CD4-positive, alpha-beta T cell (primary cell): ENCODE measurements around the gene ASCC3. TPM values are rescaled to one million over a fixed set of nuclear protein-coding genes. Genes with fewer than 3 reads are reported as not detected.

Source experiments
- ATAC-seq: fragments of 200-7000 bp; cut with Tn5 transposase; one replicate; pipeline ENCODE4 v1.10.0; 2022; ENCODE audit warnings: mild to moderate bottlenecking; ENCODE audit not compliant: poor library complexity
- CTCF ChIA-PET: fragments of 350-600 bp; sonication (Branson Sonifier 250); formaldehyde crosslinking; loops from one replicate; lab custom pipeline; 2021; ENCODE audit warnings: antibody characterized with exemption, inconsistent platforms; lab: Charles Lee
- POLR2A ChIA-PET: fragments of 350-600 bp; sonication (Branson Sonifier 250); formaldehyde crosslinking; loops from one replicate; lab custom pipeline; 2021; ENCODE audit warnings: antibody characterized with exemption, inconsistent platforms; lab: Charles Lee
- DNase-seq, 14 experiments: peaks; one replicate each; pipeline ENCODE4 v3.0.0-alpha.2; 2013 to 2020; ENCODE audit warnings: mixed read lengths in 2 of 14
- H3K27ac ChIP-seq, 2 donors: one replicate each; pipeline versions ENCODE4 v1.5.1 to v1.7.0; 2013; ENCODE audit warnings: low read length in 2 of 2, low read depth in 1 of 2, mild to moderate bottlenecking in 1 of 2
- H3K27me3 ChIP-seq, 2 experiments: 1 replicate in 1 of 2; 2 replicates in 1 of 2; pipeline versions ENCODE4 v1.6.1 to v1.7.0; 2013; ENCODE audit warnings: low read length in 2 of 2, control low read depth in 1 of 2, mild to moderate bottlenecking in 1 of 2, moderate library complexity in 1 of 2; ENCODE audit not compliant: insufficient read depth in 2 of 2, control insufficient read depth in 1 of 2
- H3K36me3 ChIP-seq: one replicate; pipeline ENCODE4 v1.6.1; 2013; ENCODE audit warnings: low read length, control low read depth; ENCODE audit not compliant: insufficient read depth
- H3K4me1 ChIP-seq: one replicate; pipeline ENCODE4 v1.6.1; 2013; ENCODE audit warnings: low read length, control low read depth; ENCODE audit not compliant: insufficient read depth
- H3K4me3 ChIP-seq: one replicate; pipeline ENCODE4 v1.5.1; 2013; ENCODE audit warnings: mild to moderate bottlenecking, low read length, moderate library complexity
- H3K9me3 ChIP-seq, 2 experiments: 1 replicate in 1 of 2; 2 replicates in 1 of 2; pipeline versions ENCODE4 v1.6.1 to v1.7.0; 2013; ENCODE audit warnings: low read length in 2 of 2, mild to moderate bottlenecking in 2 of 2, control low read depth in 1 of 2, moderate library complexity in 1 of 2; ENCODE audit not compliant: control insufficient read depth in 1 of 2, insufficient read depth in 1 of 2
- H3K27ac Mint-ChIP-seq: one replicate; pipeline ENCODE4 v1.8.0; 2020; ENCODE audit warnings: mixed read lengths
- H3K27me3 Mint-ChIP-seq: one replicate; pipeline ENCODE4 v1.8.0; 2021; ENCODE audit warnings: mixed read lengths
- H3K36me3 Mint-ChIP-seq: one replicate; pipeline ENCODE4 v1.8.0; 2021; ENCODE audit warnings: low read depth, mixed read lengths
- H3K4me1 Mint-ChIP-seq: one replicate; pipeline ENCODE4 v1.8.0; 2021; ENCODE audit warnings: low read depth, mixed read lengths
- H3K4me3 Mint-ChIP-seq: one replicate; pipeline ENCODE4 v1.8.0; 2020; ENCODE audit warnings: mild to moderate bottlenecking, mixed read lengths
- H3K9me3 Mint-ChIP-seq: one replicate; pipeline ENCODE4 v1.8.0; 2020; ENCODE audit warnings: mixed read lengths
- intact Hi-C, 2 experiments: fragments of 100-400 bp; cut with DNase I in 1 of 2; cut with micrococcal nuclease in 1 of 2; formaldehyde crosslinking; loops; one replicate each; pipeline versions ENCODE4 v1.15.1 to v1.9.0; 2023 to 2025; cut with DNase I, micrococcal nuclease
- total RNA-seq, 174 experiments: library from RNA in 2 of 174; stranded (reverse) in 2 of 174; gene quantifications; one replicate each; pipeline ENCODE4 v1.2.3 and lab custom pipeline; 2021 to 2026
- TF ChIP-seq, protein P1 (sequence below): fragments of 200-600 bp; IDR thresholded peaks from one replicate; pipeline ENCODE4 v1.8.0; 2022; ENCODE audit warnings: antibody characterized with exemption, mild to moderate bottlenecking

The ASCC3 gene
- total RNA-seq, 2 experiments from 2014 or later = 28.9 to 30.4 TPM

DNA sequence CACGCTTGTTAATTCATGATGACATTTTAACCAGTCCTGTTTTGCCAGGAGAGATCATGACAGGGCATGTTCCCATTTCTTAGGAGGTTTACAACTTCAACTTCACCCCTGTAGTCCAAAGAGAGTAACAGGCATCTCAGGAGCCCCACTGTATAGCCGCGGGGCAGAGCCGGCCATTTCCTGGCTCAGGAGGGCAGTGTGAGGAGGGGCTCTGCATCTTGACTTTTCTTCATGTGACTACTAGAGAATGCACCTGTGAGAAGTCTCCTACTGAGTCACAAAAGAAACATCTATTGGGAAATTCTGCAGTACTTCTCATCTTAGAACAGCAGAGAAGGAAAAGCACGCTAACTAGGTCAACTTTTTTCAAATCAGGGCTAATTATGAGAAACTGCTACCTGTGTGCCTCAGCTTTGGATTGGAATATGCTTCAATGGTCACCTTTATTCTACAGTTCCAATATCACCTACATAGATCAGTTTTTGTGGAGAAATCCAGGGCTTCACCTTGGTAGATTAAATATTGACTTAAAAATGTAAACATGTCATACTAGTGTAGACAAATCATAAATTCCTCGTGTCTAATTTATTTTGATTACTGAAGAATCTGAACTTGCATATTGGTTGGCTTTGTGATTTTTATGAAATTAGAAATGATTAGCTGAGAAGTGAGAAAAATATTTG is 387.8 kb downstream of the ASCC3 start:
- Histone ChIP-seq H3K27me3 (peaks cover 5 to 8% of the 10 kb centered on the region in 2 experiments), H3K9me3 (no peaks in the 10 kb centered on the region), H3K4me3 (no peak overlapping the region), H3K27ac (no peak overlapping the region), H3K36me3 (no peaks in the 10 kb centered on the region), H3K4me1 (no peaks in the 10 kb centered on the region)
- no peak overlapping the region for H3K27ac Mint-ChIP-seq
- POLR2A ChIA-PET = no interaction called here
- intact Hi-C loops = no loop called here
- peaks cover 5% of the 10 kb centered on the region for H3K9me3 Mint-ChIP-seq
- H3K4me1 Mint-ChIP-seq = no peaks in the 10 kb centered on the region
- TF ChIP-seq, protein P1, sequence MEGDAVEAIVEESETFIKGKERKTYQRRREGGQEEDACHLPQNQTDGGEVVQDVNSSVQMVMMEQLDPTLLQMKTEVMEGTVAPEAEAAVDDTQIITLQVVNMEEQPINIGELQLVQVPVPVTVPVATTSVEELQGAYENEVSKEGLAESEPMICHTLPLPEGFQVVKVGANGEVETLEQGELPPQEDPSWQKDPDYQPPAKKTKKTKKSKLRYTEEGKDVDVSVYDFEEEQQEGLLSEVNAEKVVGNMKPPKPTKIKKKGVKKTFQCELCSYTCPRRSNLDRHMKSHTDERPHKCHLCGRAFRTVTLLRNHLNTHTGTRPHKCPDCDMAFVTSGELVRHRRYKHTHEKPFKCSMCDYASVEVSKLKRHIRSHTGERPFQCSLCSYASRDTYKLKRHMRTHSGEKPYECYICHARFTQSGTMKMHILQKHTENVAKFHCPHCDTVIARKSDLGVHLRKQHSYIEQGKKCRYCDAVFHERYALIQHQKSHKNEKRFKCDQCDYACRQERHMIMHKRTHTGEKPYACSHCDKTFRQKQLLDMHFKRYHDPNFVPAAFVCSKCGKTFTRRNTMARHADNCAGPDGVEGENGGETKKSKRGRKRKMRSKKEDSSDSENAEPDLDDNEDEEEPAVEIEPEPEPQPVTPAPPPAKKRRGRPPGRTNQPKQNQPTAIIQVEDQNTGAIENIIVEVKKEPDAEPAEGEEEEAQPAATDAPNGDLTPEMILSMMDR = no peak
- peaks cover 53% of the 10 kb centered on the region for H3K27me3 Mint-ChIP-seq
- CTCF ChIA-PET = no interaction called here
- no peaks in the 10 kb centered on the region for H3K36me3 Mint-ChIP-seq
- ATAC-seq (no peak), DNase-seq (no peak)
- no peak overlapping the region for H3K4me3 Mint-ChIP-seq

DNA sequence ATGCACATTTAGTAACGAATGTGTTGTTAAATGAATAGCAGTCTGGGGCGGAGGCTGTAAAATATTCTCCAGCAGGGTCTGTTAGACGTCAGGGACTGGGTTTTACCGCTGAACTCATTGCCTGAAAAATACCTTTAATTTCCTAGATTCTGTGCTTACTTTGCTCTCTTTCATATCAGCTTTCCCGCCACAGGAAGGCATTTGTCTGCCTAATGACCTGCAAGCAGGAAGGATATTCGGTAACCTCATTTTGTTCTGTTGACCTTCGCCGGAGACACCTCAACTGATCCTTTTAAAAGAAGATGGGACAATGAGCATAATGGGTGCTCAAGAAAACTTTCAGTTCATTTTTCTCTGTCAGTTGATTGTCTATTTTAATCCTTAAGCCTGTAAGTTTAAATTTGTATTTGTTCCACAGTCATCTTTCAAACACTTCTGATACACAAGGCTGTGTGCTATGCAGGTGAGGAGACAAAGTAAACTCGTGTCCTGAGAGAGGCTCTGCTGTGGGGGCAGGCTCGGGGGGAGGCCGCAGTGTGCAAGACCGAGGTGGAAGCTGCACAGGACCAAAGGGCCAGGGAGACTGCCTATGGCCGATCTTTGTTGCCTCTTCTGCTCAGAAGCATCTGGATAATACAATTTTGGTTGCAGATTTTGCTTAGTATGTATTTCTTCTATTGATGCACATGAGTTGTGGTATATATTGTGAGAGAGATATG is 389.0 kb downstream of the ASCC3 start:
- ATAC-seq (no peak), DNase-seq (no peak)
- peaks cover 5 to 12% of the 10 kb centered on the region in 2 experiments for H3K27me3 ChIP-seq
- H3K36me3 Mint-ChIP-seq = no peaks in the 10 kb centered on the region
- H3K27me3 Mint-ChIP-seq = peaks cover 53% of the 10 kb centered on the region
- no peaks in the 10 kb centered on the region for H3K4me1 Mint-ChIP-seq
- intact Hi-C loops = no loop called here
- no peaks in the 10 kb centered on the region for H3K9me3 ChIP-seq
- no peak overlapping the region for H3K4me3 Mint-ChIP-seq
- H3K4me3 ChIP-seq = no peak overlapping the region
- H3K27ac ChIP-seq = no peak overlapping the region
- H3K27ac Mint-ChIP-seq = no peak overlapping the region
- H3K36me3 ChIP-seq = no peaks in the 10 kb centered on the region
- H3K9me3 Mint-ChIP-seq = peaks cover 5% of the 10 kb centered on the region
- H3K4me1 ChIP-seq = no peaks in the 10 kb centered on the region
- POLR2A ChIA-PET = no interaction called here
- TF ChIP-seq, protein P1 = no peak
- CTCF ChIA-PET = no interaction called here

DNA sequence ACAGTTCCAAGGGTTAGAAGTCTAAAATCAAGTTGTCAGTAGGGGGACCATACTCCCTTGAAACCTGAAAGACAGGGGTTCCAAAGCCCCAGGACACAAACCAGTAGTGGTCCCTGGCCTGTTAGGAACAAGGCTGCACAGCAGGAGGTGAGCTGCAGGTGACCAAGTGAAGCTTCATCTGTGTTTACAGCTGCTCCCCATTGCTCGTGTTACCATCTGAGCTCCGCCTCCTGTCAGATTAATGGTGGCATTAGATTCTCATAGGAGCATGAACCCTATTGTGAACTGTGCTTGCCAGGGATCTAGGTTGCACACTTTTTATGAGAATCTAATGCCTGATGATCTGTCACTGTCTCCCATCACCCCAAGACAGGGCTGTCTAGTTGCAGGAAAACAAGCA is 391.1 kb downstream of the ASCC3 start:
- H3K27me3 ChIP-seq = peaks cover 5 to 12% of the 10 kb centered on the region in 2 experiments
- peaks cover 57% of the 10 kb centered on the region for H3K27me3 Mint-ChIP-seq
- ChIA-PET CTCF (no interaction called here), POLR2A (no interaction called here)
- intact Hi-C loops = no loop called here
- DNase-seq (no peak), ATAC-seq (no peak)
- H3K4me1 Mint-ChIP-seq = no peaks in the 10 kb centered on the region
- no peaks in the 10 kb centered on the region for H3K9me3 ChIP-seq
- no peak overlapping the region for H3K27ac Mint-ChIP-seq
- H3K36me3 ChIP-seq = no peaks in the 10 kb centered on the region
- no peak overlapping the region for H3K27ac ChIP-seq
- no peaks in the 10 kb centered on the region for H3K4me1 ChIP-seq
- H3K36me3 Mint-ChIP-seq = no peaks in the 10 kb centered on the region
- no peaks in the 10 kb centered on the region for H3K9me3 Mint-ChIP-seq
- no peak overlapping the region for H3K4me3 ChIP-seq
- H3K4me3 Mint-ChIP-seq = no peak overlapping the region
- TF ChIP-seq, protein P1 = no peak
